HCT116 (cell line): ENCODE data around the gene ANKRD22. TPM values are rescaled to one million over a fixed set of nuclear protein-coding genes. Genes with fewer than 3 reads are reported as not detected.

Experiments
- ATAC-seq: fragments of 200-7000 bp; cut with Tn5 transposase; 2 replicates; pipeline ENCODE4 v1.9.1; 2020; ENCODE audit warnings: mild to moderate bottlenecking, moderate library complexity
- BruUV-seq: library from RNA; stranded (reverse); fragments of 400-500 nt; replicated peaks from 2 replicates; lab custom pipeline; 2021; lab: Mats Ljungman, UMichigan
- CTCF ChIA-PET: fragments of 300-600 bp; sonication (Branson Sonifier 250); formaldehyde crosslinking; loops from one replicate; lab custom pipeline; 2021; ENCODE audit warnings: antibody characterized with exemption; lab: Charles Lee
- POLR2A ChIA-PET: fragments of 300-600, 350-600 bp; sonication (Branson Sonifier 250); formaldehyde crosslinking; loops from one replicate; lab custom pipeline; 2021; ENCODE audit warnings: antibody characterized with exemption; lab: Charles Lee
- RAD21 ChIA-PET, 2 experiments: fragments of 300-600 bp; sonication (Branson Sonifier 250); formaldehyde crosslinking; loops; one replicate each; lab custom pipeline; 2023; ENCODE audit warnings: low total read pairs in 2 of 2; ENCODE audit not compliant: uncharacterized antibody in 2 of 2, unreplicated experiment in 2 of 2, low non-redundant PET in 1 of 2; lab: Charles Lee
- DNase-seq: peaks from one replicate; pipeline ENCODE4 v3.0.0-alpha.2; 2010; ENCODE audit warnings: low read depth, low spot score
- H2AFZ ChIP-seq: fragments of 200-600 bp; shearing (Covaris generic), sonication (generic); 2 replicates; pipeline ENCODE4 v1.6.1; 2017; ENCODE audit warnings: low read depth, mixed run types, mixed read lengths, antibody characterized with exemption, low read length; ENCODE audit not compliant: poor library complexity, severe bottlenecking
- H3K27ac ChIP-seq: 2 replicates; pipeline ENCODE4 v1.5.1; 2012; ENCODE audit warnings: low read depth, low read length
- H3K27me3 ChIP-seq: fragments of 200-600 bp; sonication (generic); 2 replicates; pipeline ENCODE4 v1.6.1; 2016; ENCODE audit warnings: mixed run types, low read length, mixed read lengths; ENCODE audit not compliant: insufficient read depth
- H3K36me3 ChIP-seq, 2 experiments: fragments of 200-500 bp in 1 of 2; fragments of 200-600 bp in 1 of 2; sonication (Bioruptor generic) in 1 of 2; sonication (generic) in 1 of 2; 2 replicates each; pipeline versions ENCODE4 v1.5.1 to v1.6.1; 2014 to 2016; ENCODE audit warnings: low read length in 2 of 2, inconsistent platforms in 1 of 2, mixed read lengths in 1 of 2, mixed run types in 1 of 2; ENCODE audit not compliant: insufficient read depth in 2 of 2, control insufficient read depth in 1 of 2
- H3K4me1 ChIP-seq, 2 experiments: fragments of 200-600 bp in 1 of 2; sonication (generic) in 1 of 2; 2 replicates each; pipeline versions ENCODE4 v1.5.1 to v1.6.1; 2012 to 2017; ENCODE audit warnings: low read length in 2 of 2, inconsistent platforms in 1 of 2, mild to moderate bottlenecking in 1 of 2, mixed read lengths in 1 of 2, mixed run types in 1 of 2, moderate library complexity in 1 of 2; ENCODE audit not compliant: insufficient read depth in 2 of 2, control insufficient read depth in 1 of 2
- H3K4me2 ChIP-seq: fragments of 200-600 bp; sonication (generic); 2 replicates; pipeline ENCODE4 v1.6.1; 2017; ENCODE audit warnings: mixed run types, low read length, mixed read lengths
- H3K4me3 ChIP-seq, 2 experiments: fragments of 200-600 bp in 1 of 2; sonication (generic) in 1 of 2; replicated peaks in 1 of 2; 2 replicates each; pipeline ENCODE4 v1.5.1; 2011 to 2016; ENCODE audit warnings: low read length in 2 of 2, control low read depth in 1 of 2, low read depth in 1 of 2, mild to moderate bottlenecking in 1 of 2, mixed read lengths in 1 of 2, mixed run types in 1 of 2
- H3K79me2 ChIP-seq: fragments of 200-600 bp; sonication (generic); 2 replicates; pipeline ENCODE4 v1.6.1; 2017; ENCODE audit warnings: mild to moderate bottlenecking, mixed run types, low read length, moderate library complexity, mixed read lengths; ENCODE audit not compliant: insufficient read depth
- H3K9ac ChIP-seq: fragments of 200-600 bp; sonication (generic); 2 replicates; pipeline ENCODE4 v1.6.1; 2016; ENCODE audit warnings: low read length, mixed read lengths
- H3K9me2 ChIP-seq: fragments of 200-600 bp; sonication (generic), shearing (Covaris generic); 2 replicates; pipeline ENCODE4 v1.6.1; 2017; ENCODE audit warnings: mixed run types, mild to moderate bottlenecking, moderate library complexity; ENCODE audit not compliant: insufficient read depth
- H3K9me3 ChIP-seq, 2 experiments: fragments of 200-500 bp in 1 of 2; fragments of 200-600 bp in 1 of 2; sonication (Bioruptor generic) in 1 of 2; sonication (generic) in 1 of 2; 2 replicates each; pipeline ENCODE4 v1.6.1; 2014 to 2017; ENCODE audit warnings: low read length in 2 of 2, mixed read lengths in 2 of 2, inconsistent platforms in 1 of 2, low read depth in 1 of 2, mild to moderate bottlenecking in 1 of 2, mixed run types in 1 of 2, moderate library complexity in 1 of 2; ENCODE audit not compliant: control insufficient read depth in 1 of 2, insufficient read depth in 1 of 2
- H4K20me1 ChIP-seq: fragments of 200-600 bp; sonication (generic), shearing (Covaris generic); 2 replicates; pipeline ENCODE4 v1.6.1; 2017; ENCODE audit warnings: mixed run types, mild to moderate bottlenecking, moderate library complexity; ENCODE audit not compliant: insufficient read depth
- CEBPB ChIP-seq: IDR thresholded peaks from 2 replicates; pipeline ENCODE4 v1.6.1; 2012; ENCODE audit warnings: low read depth
- ELF1 ChIP-seq: IDR thresholded peaks from 2 replicates; pipeline ENCODE4 v1.6.1; 2012; ENCODE audit warnings: low read depth, borderline replicate concordance
- EZH2 ChIP-seq: fragments of 200-600 bp; sonication (generic); IDR thresholded peaks from 2 replicates; pipeline ENCODE4 v1.6.1; 2017; ENCODE audit warnings: antibody characterized with exemption, mixed run types
- JUND ChIP-seq: IDR thresholded peaks from 2 replicates; pipeline ENCODE4 v1.6.1; 2012
- POLR2A ChIP-seq: IDR thresholded peaks from 2 replicates; pipeline ENCODE4 v1.7.0; 2011; ENCODE audit warnings: borderline replicate concordance; ENCODE audit not compliant: insufficient read depth, insufficient read length; ENCODE audit errors: extremely low read depth
- POLR2AphosphoS5 ChIP-seq: IDR thresholded peaks from 2 replicates; pipeline ENCODE4 v1.6.1; 2011; ENCODE audit warnings: mild to moderate bottlenecking, low read depth, low read length, moderate library complexity
- RAD21 ChIP-seq: IDR thresholded peaks from 2 replicates; pipeline ENCODE4 v1.6.1; 2012; ENCODE audit warnings: low read depth, mild to moderate bottlenecking
- SIN3A ChIP-seq: IDR thresholded peaks from 2 replicates; pipeline ENCODE4 v1.6.1; 2012; ENCODE audit warnings: low read depth
- SP1 ChIP-seq: IDR thresholded peaks from 2 replicates; pipeline ENCODE4 v1.6.1; 2012; ENCODE audit warnings: low read depth
- ZFX ChIP-seq: fragments of 450-650 bp; IDR thresholded peaks from 2 replicates; pipeline ENCODE4 v1.6.1; 2017
- intact Hi-C: fragments of 100-400 bp; cut with micrococcal nuclease; formaldehyde crosslinking; loops from 2 replicates; pipeline ENCODE4 v1.10.0; 2022
- total RNA-seq: library from RNA; stranded (reverse); gene quantifications from one replicate; pipeline ENCODE4 v1.2.1, GENCODE V29; 2021; ENCODE audit not compliant: unreplicated experiment
- TF ChIP-seq, protein P1 (sequence below), 3 experiments: fragments of 200-600 bp in 1 of 3; sonication (generic) in 1 of 3; IDR thresholded peaks in 2 of 3; conservative IDR thresholded peaks in 1 of 3; 2 replicates each; pipeline ENCODE4 v1.5.1; 2012 to 2017; ENCODE audit warnings: low read depth in 2 of 3, low read length in 2 of 3, antibody characterized with exemption in 1 of 3, borderline replicate concordance in 1 of 3, control low read depth in 1 of 3, mild to moderate bottlenecking in 1 of 3, mixed read lengths in 1 of 3, mixed run types in 1 of 3, moderate library complexity in 1 of 3; ENCODE audit not compliant: insufficient read depth in 1 of 3
- TF ChIP-seq, protein P2 (sequence below): IDR thresholded peaks from 2 replicates; pipeline ENCODE4 v1.6.1; 2012

ANKRD22 gene
- total RNA-seq, 1 experiment from 2014 or later: 2.3 TPM

DNA sequence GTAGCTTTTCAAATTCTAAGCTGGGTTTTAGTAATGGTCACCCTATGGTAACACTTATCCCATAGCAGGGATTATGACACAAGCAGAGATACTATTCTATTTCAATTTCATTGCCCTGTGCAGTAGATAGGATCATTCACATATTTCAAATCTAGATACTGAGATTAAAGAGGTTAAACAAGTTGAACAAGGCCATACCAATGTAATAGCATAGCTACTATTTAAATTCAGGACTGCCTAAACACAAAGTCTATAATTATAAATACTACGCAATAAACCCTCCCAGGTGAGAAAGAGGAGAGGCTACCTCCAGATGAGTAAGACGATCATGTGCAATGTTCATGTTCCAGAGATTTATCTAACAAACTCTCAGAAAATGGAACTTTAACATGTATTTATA lies 48.0 kb downstream of the ANKRD22 start (continued):
- no peak for TF ChIP-seq ZFX
- TF ChIP-seq, protein P1, sequence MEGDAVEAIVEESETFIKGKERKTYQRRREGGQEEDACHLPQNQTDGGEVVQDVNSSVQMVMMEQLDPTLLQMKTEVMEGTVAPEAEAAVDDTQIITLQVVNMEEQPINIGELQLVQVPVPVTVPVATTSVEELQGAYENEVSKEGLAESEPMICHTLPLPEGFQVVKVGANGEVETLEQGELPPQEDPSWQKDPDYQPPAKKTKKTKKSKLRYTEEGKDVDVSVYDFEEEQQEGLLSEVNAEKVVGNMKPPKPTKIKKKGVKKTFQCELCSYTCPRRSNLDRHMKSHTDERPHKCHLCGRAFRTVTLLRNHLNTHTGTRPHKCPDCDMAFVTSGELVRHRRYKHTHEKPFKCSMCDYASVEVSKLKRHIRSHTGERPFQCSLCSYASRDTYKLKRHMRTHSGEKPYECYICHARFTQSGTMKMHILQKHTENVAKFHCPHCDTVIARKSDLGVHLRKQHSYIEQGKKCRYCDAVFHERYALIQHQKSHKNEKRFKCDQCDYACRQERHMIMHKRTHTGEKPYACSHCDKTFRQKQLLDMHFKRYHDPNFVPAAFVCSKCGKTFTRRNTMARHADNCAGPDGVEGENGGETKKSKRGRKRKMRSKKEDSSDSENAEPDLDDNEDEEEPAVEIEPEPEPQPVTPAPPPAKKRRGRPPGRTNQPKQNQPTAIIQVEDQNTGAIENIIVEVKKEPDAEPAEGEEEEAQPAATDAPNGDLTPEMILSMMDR (IDR thresholded peaks at IDR 0.05 in 2 of 3, conservative IDR thresholded peaks at IDR 0.05 in 1 of 3; ENCODE audit: borderline replicate concordance in 1 of 3, insufficient read depth in 1 of 3, low read depth in 2 of 3, low read length in 2 of 3): no peak
- no peak for TF ChIP-seq SIN3A
- TF ChIP-seq, protein P2, sequence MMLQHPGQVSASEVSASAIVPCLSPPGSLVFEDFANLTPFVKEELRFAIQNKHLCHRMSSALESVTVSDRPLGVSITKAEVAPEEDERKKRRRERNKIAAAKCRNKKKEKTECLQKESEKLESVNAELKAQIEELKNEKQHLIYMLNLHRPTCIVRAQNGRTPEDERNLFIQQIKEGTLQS: no peak
- no peak for TF ChIP-seq CEBPB
- TF ChIP-seq RAD21: no peak
- TF ChIP-seq ELF1: no peak
- TF ChIP-seq SP1: no peak
- no peak for TF ChIP-seq JUND
- TF ChIP-seq EZH2: no peak

DNA sequence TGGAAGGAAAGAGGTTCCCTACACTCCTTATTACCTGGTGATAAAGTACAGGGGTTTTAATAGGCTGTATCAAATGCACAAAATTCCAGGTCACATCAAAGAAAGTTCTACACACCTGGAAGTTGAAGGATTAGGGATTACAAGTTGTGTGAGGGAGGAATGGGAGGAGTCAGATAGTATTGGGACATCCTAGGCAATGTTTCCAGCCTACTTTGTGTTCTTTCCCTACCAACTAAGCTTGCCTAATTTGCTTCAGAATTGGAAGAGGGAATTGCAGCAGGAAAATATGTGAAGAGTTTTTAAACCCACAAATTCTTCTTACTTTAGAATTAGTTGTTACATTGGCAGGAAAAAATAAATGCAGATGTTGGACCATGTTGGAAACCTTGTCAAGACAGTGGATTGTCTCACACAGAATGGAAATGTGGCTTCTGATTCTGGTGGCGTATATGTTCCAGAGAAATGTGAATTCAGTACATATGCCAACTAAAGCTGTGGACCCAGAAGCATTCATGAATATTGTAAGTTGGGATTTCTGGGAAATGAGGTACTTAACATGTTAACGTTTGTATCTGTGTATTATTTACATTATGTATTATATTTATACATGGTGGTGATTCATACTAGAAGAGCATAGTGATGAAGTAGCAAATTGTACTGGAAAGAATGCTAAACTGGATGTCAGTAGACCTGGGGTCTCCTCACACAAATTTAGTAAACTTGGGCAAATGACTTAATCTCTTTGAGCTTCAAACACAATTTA lies 48.9 kb downstream of the ANKRD22 start, which contains the start of gene LIPM:
LIPM (plus strand) TSS at position 208 of the 763 bp plus-strand sequence; CDS start at position 375, 167 bp downstream.
- no peak within 1 kb of the TSS for H3K27ac ChIP-seq
- CTCF ChIA-PET: no interaction called here

More for the DNA sequence above, 48.9 kb downstream of the ANKRD22 start, which contains the start of gene LIPM:
- Histone ChIP-seq H3K36me3 (no peaks in the 10 kb centered on the region), H3K9ac (no peak within 1 kb of the TSS), H3K4me2 (no peak within 1 kb of the TSS), H3K79me2 (no peaks in the 10 kb centered on the region), H3K4me1 (no peaks in the 10 kb centered on the region), H3K9me3 (no peaks in the 10 kb centered on the region), H2AFZ (no peak within 1 kb of the TSS), H3K27me3 (no peaks in the 10 kb centered on the region)
- DNase-seq: no peak
- BruUV-seq: no TSS peak
- intact Hi-C loops: no loop called here
- no peak for ATAC-seq
- POLR2A ChIA-PET: no interaction called here
- TF ChIP-seq SIN3A: no peak
- TF ChIP-seq ELF1: no peak
- TF ChIP-seq POLR2AphosphoS5: no peak
- no peak for TF ChIP-seq CEBPB
- no peak for TF ChIP-seq POLR2A
- TF ChIP-seq, protein P1 (IDR thresholded peaks at IDR 0.05 in 2 of 3, conservative IDR thresholded peaks at IDR 0.05 in 1 of 3; ENCODE audit: borderline replicate concordance in 1 of 3, insufficient read depth in 1 of 3, low read depth in 2 of 3, low read length in 2 of 3): no peak
- TF ChIP-seq, all 23 proteins: peak for 0
- RAD21 ChIA-PET: no interaction called here
- no peaks in the 10 kb centered on the region for H3K9me2 ChIP-seq
- H3K4me3 ChIP-seq: no peak within 1 kb of the TSS
- H4K20me1 ChIP-seq: no peaks in the 10 kb centered on the region
